DND-41 (cell line): Measurements from ENCODE around the gene NUFIP2.

Experiments
- CTCF ChIP-seq: IDR thresholded peaks from 2 replicates; pipeline ENCODE4 v1.5.1; 2012; ENCODE audit warnings: borderline replicate concordance, low read length, moderate library complexity, mild to moderate bottlenecking; ENCODE audit not compliant: poor library complexity, severe bottlenecking; ENCODE audit errors: extremely low read depth
- EZH2 ChIP-seq: IDR thresholded peaks from 3 replicates; pipeline ENCODE4 v1.6.1; 2012; ENCODE audit warnings: borderline replicate concordance, low read depth, mild to moderate bottlenecking, moderate library complexity, low read length, inconsistent platforms; ENCODE audit not compliant: severe bottlenecking

DNA sequence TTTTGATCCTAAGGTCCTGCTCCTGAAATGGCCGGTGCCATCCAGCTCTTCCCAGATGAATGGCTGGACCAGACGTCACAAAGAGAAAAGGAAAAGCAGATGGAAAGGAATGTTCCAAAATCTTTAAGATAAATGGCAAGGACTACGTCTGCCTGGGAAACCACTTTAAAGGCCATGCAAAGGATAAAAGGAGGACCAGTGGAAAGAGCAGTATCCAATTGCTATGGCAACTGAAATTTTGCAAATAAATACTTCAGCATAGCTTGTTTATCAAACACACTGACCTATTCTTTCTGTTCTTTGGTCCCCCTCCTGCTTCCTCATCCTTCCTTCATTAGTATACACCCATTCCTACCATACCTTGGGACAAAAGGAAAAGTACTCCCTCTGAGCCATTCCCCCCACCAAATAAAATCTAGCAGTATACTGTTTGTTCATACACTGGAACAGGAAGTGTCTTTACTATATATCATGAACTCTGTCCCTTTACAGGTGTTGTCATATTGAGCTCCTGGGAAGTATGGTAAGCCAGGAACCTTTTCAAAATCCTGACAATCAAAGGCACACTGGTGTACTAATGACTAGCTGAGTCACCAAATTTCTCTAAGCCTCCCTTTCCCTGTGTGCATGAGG lies 37.2 kb upstream of the NUFIP2 start:
- TF ChIP-seq CTCF: no peak
- TF ChIP-seq EZH2: no peak
